Measurements from ENCODE around the gene HELQ.

The HELQ gene

DNA sequence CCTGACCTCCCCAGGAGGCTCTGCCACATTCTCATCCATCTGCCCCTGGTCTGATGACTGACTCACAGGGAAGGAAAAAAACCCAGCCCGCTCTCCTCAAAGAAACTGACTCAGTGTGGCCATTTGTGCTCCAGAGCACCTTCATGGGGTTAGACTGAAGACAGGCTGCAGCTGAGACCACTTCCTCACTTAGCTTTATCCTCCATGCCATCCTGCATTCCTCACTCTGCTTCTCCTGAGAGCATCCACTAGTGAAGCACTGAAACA lies 85.0 kb downstream of the HELQ start:
- DNase-seq: no peak

DNA sequence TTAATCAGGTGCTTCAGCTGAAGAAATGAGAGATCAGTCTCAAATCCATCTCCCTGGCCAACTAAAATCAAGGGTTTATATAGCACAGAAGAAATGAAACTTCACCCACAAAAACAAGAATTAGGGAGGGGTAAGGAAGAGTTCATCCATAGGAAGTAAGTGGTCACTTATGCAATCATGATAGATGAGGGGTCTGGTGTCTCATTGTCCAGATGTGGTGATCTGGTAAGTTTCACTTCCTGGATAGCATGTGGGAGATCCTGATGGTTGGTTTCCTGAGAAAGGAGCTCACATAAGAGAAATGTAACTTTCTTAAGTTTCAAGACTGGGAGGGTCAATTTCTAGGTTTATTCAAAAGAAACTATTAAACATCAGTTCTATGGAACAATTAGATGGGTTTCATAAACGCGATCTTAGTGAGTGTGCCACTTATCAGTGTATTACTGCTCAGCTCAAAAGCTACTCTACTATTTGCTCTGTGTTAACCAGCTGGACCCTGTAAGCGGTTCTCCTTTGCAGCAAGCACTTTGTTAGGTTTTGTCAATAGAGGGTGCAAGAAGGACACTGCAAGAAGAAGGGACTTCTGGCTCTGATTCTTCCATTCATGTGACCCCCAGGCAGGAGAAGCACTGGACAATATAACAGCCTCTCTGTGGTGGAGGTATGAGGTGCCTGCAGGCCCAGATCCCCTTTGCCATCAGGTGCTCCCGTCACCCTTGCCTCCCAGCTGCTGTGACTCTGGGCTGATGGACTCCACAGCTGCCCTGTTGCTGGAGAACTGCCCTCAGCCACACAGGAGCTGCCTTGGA lies 85.6 kb downstream of the HELQ start:
- no peak for DNase-seq

DNA sequence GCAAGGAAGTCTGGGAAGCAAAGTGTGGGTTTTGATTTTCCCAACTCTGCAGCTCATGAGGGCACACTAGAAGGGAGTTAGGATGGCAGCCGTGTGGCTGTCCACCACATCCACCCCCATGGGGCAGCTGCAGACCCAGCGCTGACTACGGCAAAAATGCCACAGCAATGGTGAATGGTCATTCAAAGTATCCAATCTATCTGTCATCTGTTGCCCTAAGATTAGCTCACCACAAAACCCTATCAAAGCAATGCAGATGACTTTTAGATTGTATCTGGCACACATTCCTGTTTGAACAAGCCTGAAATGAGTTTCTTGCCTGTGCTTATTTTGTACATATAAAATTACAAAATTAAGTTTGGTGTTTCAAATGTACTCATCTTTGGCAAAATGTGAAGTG lies 91.3 kb downstream of the HELQ start:
- DNase-seq: no peak

DNA sequence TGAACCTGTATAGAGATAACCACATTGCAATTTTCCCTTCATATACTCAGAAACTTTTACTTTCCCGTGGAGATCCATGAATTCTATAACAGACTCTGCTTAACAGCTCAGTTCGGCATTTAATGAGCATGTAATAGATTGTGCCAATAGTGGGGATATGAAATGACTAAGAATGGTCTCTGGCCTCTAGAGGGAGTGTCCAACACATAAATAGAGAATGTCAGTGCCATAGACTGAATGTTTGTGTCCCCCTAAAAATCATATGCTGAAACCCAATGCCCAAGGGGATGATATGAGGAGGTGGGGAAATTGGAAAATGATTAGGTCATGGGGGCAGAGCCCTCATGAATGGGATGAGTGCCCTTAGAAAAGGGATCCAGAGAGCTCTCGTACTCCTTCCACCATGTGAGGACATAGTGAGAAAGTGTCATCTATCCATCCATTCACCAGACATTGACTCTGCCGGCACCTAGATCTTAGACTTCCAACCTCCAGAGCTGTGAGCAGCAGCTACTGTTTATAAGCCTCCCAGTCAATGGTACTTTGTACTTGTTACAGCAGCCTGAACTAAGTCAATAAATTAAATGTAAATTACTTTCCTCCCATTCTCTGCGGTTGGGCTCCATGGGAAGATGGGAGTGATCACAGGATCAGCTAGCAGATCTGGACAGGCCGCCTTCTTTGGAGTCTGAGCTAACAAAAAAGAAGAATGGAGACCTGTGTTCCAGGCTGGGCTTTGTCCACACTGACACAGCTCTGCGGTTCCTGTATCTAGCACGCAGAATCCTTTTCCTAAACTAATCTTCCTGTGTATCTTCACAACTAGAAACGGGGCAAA lies 92.9 kb downstream of the HELQ start:
- DNase-seq: no peak

DNA sequence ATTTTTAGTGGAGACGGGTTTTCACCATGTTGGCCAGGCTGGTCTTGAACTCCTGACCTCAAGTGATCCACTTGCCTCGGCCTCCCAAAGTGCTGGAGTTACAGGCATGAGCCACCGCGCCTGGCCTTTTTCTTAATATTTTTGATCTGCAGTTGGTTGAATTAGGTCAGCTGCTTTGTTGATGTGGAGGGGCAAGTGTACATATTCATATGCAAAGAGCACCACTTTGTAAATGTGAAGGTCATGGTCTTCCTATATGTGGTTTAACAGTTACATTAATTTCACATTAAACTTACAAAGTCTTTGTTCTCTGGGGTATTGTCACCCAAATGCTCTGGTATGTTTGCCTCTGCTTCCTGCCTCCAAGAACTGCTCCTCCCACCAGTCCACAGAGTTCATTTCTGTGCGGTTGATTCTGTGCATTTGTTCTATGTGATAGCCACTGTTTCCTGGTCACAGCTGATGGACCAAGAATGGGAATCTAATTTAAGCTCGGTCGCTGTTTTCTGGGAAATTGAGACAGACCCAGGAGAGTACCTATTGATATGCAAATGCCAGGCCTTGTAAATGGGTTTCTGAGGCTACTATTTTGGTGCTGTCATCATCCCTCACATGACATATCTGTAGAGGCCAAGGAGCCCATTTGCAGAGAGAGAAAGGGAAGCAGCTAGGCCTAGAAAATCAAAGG lies 94.1 kb downstream of the HELQ start:
- DNase-seq: no peak

DNA sequence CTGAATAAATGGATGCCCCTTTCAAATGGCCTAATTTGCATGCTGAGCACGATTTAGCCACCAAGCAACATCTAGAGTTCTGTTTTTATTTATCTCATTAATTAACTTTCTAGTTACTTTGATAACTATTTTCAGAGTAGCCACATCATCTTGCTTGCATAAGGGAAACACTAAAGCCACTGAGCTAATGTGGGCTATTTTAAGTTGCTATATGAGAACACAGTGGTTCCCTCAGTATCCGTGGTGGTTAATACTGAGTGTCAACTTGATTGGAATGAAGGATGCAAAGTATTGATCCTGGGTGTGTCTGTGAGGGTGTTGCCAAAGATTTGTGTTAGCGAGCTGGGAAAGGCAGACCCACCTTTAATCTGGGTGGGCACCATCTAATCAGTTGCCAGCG lies 95.6 kb downstream of the HELQ start:
- DNase-seq: no peak

DNA sequence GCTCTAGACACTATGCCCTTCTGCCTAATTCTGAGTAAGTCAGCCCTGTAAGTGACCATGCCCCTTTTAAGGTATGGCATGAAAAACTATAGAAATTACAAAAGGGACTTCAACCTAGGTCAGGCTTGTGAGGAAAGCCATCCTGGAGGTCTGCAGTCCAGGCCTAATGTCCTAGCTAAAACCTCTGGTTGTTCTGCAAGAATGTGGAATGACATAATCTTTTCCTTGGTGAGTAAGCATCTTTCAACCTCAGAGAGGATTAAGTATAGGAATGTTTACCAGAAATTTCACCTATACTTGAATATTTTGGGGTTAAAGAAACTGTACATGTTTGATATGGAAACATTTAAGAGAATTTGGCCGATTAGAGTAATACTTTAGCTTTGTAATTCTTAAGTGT lies 97.2 kb downstream of the HELQ start:
- DNase-seq: no peak

Data from activated CD4-positive, alpha-beta T cell treated with anti-CD3 and anti-CD28 coated beads for 1 hour (primary cell).